ENCODE results near the gene SCGN. TPM values are rescaled to one million over a fixed set of nuclear protein-coding genes. Genes with fewer than 3 reads are reported as not detected.

The SCGN gene
- total and polyA plus RNA-seq, 2 of the 13 experiments (the other 11 are each of a cell fraction or from before 2014, with no cell fraction given), result 2.9 to 29.0 TPM

- TF ChIP-seq, protein P1, sequence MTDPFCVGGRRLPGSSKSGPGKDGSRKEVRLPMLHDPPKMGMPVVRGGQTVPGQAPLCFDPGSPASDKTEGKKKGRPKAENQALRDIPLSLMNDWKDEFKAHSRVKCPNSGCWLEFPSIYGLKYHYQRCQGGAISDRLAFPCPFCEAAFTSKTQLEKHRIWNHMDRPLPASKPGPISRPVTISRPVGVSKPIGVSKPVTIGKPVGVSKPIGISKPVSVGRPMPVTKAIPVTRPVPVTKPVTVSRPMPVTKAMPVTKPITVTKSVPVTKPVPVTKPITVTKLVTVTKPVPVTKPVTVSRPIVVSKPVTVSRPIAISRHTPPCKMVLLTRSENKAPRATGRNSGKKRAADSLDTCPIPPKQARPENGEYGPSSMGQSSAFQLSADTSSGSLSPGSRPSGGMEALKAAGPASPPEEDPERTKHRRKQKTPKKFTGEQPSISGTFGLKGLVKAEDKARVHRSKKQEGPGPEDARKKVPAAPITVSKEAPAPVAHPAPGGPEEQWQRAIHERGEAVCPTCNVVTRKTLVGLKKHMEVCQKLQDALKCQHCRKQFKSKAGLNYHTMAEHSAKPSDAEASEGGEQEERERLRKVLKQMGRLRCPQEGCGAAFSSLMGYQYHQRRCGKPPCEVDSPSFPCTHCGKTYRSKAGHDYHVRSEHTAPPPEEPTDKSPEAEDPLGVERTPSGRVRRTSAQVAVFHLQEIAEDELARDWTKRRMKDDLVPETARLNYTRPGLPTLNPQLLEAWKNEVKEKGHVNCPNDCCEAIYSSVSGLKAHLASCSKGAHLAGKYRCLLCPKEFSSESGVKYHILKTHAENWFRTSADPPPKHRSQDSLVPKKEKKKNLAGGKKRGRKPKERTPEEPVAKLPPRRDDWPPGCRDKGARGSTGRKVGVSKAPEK (CRISPR knock-in tag; IDR thresholded peaks at IDR 0.05; ENCODE audit: borderline replicate concordance), result no peak
- no peak for TF ChIP-seq ZNF652 (CRISPR knock-in tag; IDR thresholded peaks at IDR 0.05; ENCODE audit: borderline replicate concordance, low read depth)
- TF ChIP-seq HMGA1 (CRISPR knock-in tag; conservative IDR thresholded peaks at IDR 0.05), result no peak
- TF ChIP-seq, protein P2, sequence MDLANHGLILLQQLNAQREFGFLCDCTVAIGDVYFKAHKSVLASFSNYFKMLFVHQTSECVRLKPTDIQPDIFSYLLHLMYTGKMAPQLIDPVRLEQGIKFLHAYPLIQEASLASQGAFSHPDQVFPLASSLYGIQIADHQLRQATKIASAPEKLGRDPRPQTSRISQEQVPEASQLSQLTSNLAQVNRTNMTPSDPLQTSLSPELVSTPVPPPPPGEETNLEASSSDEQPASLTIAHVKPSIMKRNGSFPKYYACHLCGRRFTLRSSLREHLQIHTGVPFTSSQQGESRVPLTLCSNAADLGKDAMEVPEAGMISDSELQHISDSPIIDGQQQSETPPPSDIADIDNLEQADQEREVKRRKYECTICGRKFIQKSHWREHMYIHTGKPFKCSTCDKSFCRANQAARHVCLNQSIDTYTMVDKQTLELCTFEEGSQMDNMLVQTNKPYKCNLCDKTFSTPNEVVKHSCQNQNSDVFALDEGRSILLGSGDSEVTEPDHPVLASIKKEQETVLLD (CRISPR knock-in tag; IDR thresholded peaks at IDR 0.05; ENCODE audit: low read depth), result no peak
- no peak for TF ChIP-seq ZNF777 (CRISPR knock-in tag; IDR thresholded peaks at IDR 0.05)
- TF ChIP-seq ZNF225 (CRISPR knock-in tag; IDR thresholded peaks at IDR 0.05), result no peak
- TF ChIP-seq, protein P3, sequence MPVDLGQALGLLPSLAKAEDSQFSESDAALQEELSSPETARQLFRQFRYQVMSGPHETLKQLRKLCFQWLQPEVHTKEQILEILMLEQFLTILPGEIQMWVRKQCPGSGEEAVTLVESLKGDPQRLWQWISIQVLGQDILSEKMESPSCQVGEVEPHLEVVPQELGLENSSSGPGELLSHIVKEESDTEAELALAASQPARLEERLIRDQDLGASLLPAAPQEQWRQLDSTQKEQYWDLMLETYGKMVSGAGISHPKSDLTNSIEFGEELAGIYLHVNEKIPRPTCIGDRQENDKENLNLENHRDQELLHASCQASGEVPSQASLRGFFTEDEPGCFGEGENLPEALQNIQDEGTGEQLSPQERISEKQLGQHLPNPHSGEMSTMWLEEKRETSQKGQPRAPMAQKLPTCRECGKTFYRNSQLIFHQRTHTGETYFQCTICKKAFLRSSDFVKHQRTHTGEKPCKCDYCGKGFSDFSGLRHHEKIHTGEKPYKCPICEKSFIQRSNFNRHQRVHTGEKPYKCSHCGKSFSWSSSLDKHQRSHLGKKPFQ (CRISPR knock-in tag; IDR thresholded peaks at IDR 0.05; ENCODE audit: insufficient replicate concordance), result no peak
- no peak for TF ChIP-seq ZNF501 (CRISPR knock-in tag; IDR thresholded peaks at IDR 0.05)
- TF ChIP-seq HDAC1 (CRISPR knock-in tag; IDR thresholded peaks at IDR 0.05), result peak; percentile 72; the same call in 1 of the 2 replicates
- TF ChIP-seq, protein P4, sequence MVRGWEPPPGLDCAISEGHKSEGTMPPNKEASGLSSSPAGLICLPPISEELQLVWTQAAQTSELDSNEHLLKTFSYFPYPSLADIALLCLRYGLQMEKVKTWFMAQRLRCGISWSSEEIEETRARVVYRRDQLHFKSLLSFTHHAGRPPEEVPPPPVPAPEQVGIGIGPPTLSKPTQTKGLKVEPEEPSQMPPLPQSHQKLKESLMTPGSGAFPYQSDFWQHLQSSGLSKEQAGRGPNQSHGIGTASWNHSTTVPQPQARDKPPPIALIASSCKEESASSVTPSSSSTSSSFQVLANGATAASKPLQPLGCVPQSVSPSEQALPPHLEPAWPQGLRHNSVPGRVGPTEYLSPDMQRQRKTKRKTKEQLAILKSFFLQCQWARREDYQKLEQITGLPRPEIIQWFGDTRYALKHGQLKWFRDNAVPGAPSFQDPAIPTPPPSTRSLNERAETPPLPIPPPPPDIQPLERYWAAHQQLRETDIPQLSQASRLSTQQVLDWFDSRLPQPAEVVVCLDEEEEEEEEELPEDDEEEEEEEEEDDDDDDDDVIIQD (CRISPR knock-in tag; IDR thresholded peaks at IDR 0.05; ENCODE audit: low read depth), result peak; percentile 52; the same call in 1 of the 2 replicates
- no peak for TF ChIP-seq YEATS4 (CRISPR knock-in tag; IDR thresholded peaks at IDR 0.05; ENCODE audit: borderline replicate concordance)
- no peak for TF ChIP-seq TGIF2 (CRISPR knock-in tag; IDR thresholded peaks at IDR 0.05)
- no peak for TF ChIP-seq ZZZ3 (CRISPR knock-in tag; IDR thresholded peaks at IDR 0.05; ENCODE audit: borderline replicate concordance)
- TF ChIP-seq ATF4 (CRISPR knock-in tag; IDR thresholded peaks at IDR 0.05), result no peak
- no peak for TF ChIP-seq ZNF749 (CRISPR knock-in tag; IDR thresholded peaks at IDR 0.05; ENCODE audit: borderline replicate concordance)
- TF ChIP-seq KDM1A (CRISPR knock-in tag; IDR thresholded peaks at IDR 0.05), result 0 out of 2 replicates have a peak, but pooled peaks have one; percentile 11
- TF ChIP-seq, protein P5, sequence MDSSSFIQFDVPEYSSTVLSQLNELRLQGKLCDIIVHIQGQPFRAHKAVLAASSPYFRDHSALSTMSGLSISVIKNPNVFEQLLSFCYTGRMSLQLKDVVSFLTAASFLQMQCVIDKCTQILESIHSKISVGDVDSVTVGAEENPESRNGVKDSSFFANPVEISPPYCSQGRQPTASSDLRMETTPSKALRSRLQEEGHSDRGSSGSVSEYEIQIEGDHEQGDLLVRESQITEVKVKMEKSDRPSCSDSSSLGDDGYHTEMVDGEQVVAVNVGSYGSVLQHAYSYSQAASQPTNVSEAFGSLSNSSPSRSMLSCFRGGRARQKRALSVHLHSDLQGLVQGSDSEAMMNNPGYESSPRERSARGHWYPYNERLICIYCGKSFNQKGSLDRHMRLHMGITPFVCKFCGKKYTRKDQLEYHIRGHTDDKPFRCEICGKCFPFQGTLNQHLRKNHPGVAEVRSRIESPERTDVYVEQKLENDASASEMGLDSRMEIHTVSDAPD (CRISPR knock-in tag; IDR thresholded peaks at IDR 0.05), result 0 out of 2 replicates have a peak, but pooled peaks have one; percentile 66
- TF ChIP-seq SRSF1 (optimal IDR thresholded peaks at IDR 0.05; ENCODE audit: low read depth, low read length), result no peak
- TF ChIP-seq SIX1 (CRISPR knock-in tag; IDR thresholded peaks at IDR 0.05; ENCODE audit: borderline replicate concordance), result peak; percentile 27; the same call in 1 of the 2 replicates
- no peak for TF ChIP-seq TAF15 (IDR thresholded peaks at IDR 0.05; ENCODE audit: low read depth, low read length, poor library complexity, severe bottlenecking)
Observed at GRCh38 chr6:25640446-25640845, 11.6 kb upstream of the SCGN start (continued).
